Smooth muscle cell (in vitro differentiated cells): Measurements from ENCODE around the gene CLCN6. TPM values are rescaled to one million over a fixed set of nuclear protein-coding genes. Genes with fewer than 3 reads are reported as not detected.

Source experiments
- DNase-seq: peaks from one replicate; lab custom pipeline; 2025; ENCODE audit not compliant: unreplicated experiment; lab: John Stamatoyannopoulos, UW
- H2AFZ ChIP-seq: fragments of 200-600 bp; sonication (generic); 2 replicates; pipeline ENCODE4 v1.6.0; 2016; ENCODE audit warnings: antibody characterized with exemption, low read depth, mild to moderate bottlenecking
- H3F3A ChIP-seq: fragments of 200-600 bp; sonication (generic); 2 replicates; pipeline ENCODE4 v1.6.0; 2017; ENCODE audit warnings: antibody characterized with exemption, low read depth
- H3K27ac ChIP-seq: fragments of 200-600 bp; sonication (generic); 2 replicates; pipeline ENCODE4 v1.5.1; 2016; ENCODE audit warnings: low read depth, mild to moderate bottlenecking
- H3K27me3 ChIP-seq: fragments of 200-600 bp; sonication (generic); 2 replicates; pipeline ENCODE4 v1.6.1; 2016; ENCODE audit warnings: low read depth, mild to moderate bottlenecking
- H3K36me3 ChIP-seq: fragments of 200-600 bp; sonication (generic); 2 replicates; pipeline ENCODE4 v1.5.1; 2016; ENCODE audit warnings: low read depth
- H3K4me1 ChIP-seq: fragments of 200-600 bp; sonication (generic); 2 replicates; pipeline ENCODE4 v1.5.1; 2016; ENCODE audit warnings: low read depth
- H3K4me2 ChIP-seq: fragments of 200-600 bp; sonication (generic); 2 replicates; pipeline ENCODE4 v1.6.0; 2016; ENCODE audit warnings: mild to moderate bottlenecking
- H3K4me3 ChIP-seq: fragments of 200-600 bp; sonication (generic); 2 replicates; pipeline ENCODE4 v1.5.1; 2016; ENCODE audit warnings: mild to moderate bottlenecking
- H3K79me2 ChIP-seq: fragments of 200-600 bp; sonication (generic); 2 replicates; pipeline ENCODE4 v1.6.0; 2016; ENCODE audit warnings: low read depth, mild to moderate bottlenecking
- H3K9ac ChIP-seq: fragments of 200-600 bp; sonication (generic); 2 replicates; pipeline ENCODE4 v1.6.0; 2016; ENCODE audit warnings: low read depth
- H3K9me3 ChIP-seq: fragments of 200-600 bp; sonication (generic); replicated peaks from 2 replicates; pipeline ENCODE4 v1.5.1; 2016; ENCODE audit warnings: low read depth
- H4K20me1 ChIP-seq: fragments of 200-600 bp; sonication (generic); 2 replicates; pipeline ENCODE4 v1.6.0; 2016; ENCODE audit warnings: low read depth
- WGBS: methylation state at CpG from one replicate; pipeline ENCODE4 v1.1.7; 2016; ENCODE audit warnings: low lambda C conversion rate; 5-methylcytosine and 5-hydroxymethylcytosine counted together
- polyA plus RNA-seq: library from polyadenylated mRNA; unstranded; fragments of >200 nt; fragmentation: Nextera tagmentation; extraction: Ambion mirVana; gene quantifications from 2 replicates; pipeline ENCODE4 v1.2.1, GENCODE V29; 2016
- total RNA-seq: library from RNA; depleted of rRNA; stranded (reverse); fragments of >200 nt; gene quantifications from 2 replicates; pipeline ENCODE4 v1.2.3, GENCODE V29; 2014
- TF ChIP-seq, protein P1 (sequence below): fragments of 200-600 bp; sonication (generic); IDR thresholded peaks from 2 replicates; pipeline ENCODE4 v1.5.1; 2017; ENCODE audit warnings: borderline replicate concordance, mild to moderate bottlenecking, antibody characterized with exemption; ENCODE audit not compliant: insufficient read depth, poor library complexity, severe bottlenecking

Gene CLCN6
- total and polyA plus RNA-seq, 2 experiments from 2014 or later: 9.9 to 13.6 TPM

DNA sequence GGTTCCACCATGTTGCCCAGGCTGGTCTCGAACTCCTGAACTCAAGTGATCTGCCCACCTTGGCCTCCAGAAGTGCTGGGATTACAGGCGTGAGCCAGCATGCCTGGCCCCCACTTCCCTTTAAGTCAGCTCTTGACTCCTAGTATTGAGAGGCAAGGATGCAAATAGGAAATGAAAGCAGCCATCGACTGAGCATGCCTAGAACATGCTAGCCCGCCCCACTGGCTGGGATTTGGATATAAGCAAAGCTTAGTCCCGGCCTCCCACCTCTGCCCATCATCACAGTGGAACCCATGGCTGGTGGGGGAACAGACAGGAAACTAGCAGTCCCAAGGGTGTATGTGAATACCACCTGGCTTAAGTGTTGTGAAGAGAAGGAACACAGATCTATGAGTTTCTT lies 33.5 kb upstream of the CLCN6 start:
- Histone ChIP-seq H3K27ac (no peak overlapping the region), H4K20me1 (no peaks in the 10 kb centered on the region), H3K79me2 (no peaks in the 10 kb centered on the region), H3K4me3 (no peak overlapping the region), H3K36me3 (no peaks in the 10 kb centered on the region), H3K4me1 (no peaks in the 10 kb centered on the region), H3F3A (no peaks in the 10 kb centered on the region), H2AFZ (no peak overlapping the region), H3K27me3 (no peaks in the 10 kb centered on the region), H3K9me3 (no peaks in the 10 kb centered on the region), H3K4me2 (no peak overlapping the region), H3K9ac (no peak overlapping the region)
- TF ChIP-seq, protein P1, sequence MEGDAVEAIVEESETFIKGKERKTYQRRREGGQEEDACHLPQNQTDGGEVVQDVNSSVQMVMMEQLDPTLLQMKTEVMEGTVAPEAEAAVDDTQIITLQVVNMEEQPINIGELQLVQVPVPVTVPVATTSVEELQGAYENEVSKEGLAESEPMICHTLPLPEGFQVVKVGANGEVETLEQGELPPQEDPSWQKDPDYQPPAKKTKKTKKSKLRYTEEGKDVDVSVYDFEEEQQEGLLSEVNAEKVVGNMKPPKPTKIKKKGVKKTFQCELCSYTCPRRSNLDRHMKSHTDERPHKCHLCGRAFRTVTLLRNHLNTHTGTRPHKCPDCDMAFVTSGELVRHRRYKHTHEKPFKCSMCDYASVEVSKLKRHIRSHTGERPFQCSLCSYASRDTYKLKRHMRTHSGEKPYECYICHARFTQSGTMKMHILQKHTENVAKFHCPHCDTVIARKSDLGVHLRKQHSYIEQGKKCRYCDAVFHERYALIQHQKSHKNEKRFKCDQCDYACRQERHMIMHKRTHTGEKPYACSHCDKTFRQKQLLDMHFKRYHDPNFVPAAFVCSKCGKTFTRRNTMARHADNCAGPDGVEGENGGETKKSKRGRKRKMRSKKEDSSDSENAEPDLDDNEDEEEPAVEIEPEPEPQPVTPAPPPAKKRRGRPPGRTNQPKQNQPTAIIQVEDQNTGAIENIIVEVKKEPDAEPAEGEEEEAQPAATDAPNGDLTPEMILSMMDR: no peak
- WGBS: 77% methylated on average over 5 of the region's 5 CpGs
- no peak for DNase-seq

DNA sequence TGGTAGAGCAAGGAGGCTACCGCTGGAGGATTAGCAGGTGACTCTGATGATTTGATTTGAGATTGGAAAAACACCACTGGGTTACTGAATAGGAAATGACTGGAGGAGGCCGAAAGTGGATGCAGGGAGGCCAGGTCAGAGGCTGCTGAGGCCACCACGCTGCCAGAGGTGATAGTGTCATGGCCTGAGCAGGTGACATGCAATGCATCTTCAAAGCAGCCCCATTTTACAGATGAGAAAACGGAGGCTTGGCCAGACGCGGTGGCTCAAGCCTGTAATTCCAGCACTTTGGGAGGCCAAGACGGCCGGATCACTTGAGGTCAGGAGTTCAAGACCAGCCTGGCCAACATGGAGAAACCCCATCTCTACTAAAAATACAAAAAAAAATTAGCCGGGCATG lies 31.2 kb upstream of the CLCN6 start:
- H3K79me2 ChIP-seq: no peaks in the 10 kb centered on the region
- H3K36me3 ChIP-seq: no peaks in the 10 kb centered on the region
- no peak overlapping the region for H3K27ac ChIP-seq
- H4K20me1 ChIP-seq: no peaks in the 10 kb centered on the region
- TF ChIP-seq, protein P1: no peak
- H3K4me3 ChIP-seq: no peak overlapping the region
- no peaks in the 10 kb centered on the region for H3K9me3 ChIP-seq
- WGBS: 93% methylated on average over 9 of the region's 9 CpGs
- no peaks in the 10 kb centered on the region for H3K4me1 ChIP-seq
- no peak overlapping the region for H3K4me2 ChIP-seq
- H3K27me3 ChIP-seq: no peaks in the 10 kb centered on the region
- no peak overlapping the region for H3K9ac ChIP-seq
- H3F3A ChIP-seq: no peaks in the 10 kb centered on the region
- H2AFZ ChIP-seq: no peak overlapping the region
- DNase-seq: no peak

DNA sequence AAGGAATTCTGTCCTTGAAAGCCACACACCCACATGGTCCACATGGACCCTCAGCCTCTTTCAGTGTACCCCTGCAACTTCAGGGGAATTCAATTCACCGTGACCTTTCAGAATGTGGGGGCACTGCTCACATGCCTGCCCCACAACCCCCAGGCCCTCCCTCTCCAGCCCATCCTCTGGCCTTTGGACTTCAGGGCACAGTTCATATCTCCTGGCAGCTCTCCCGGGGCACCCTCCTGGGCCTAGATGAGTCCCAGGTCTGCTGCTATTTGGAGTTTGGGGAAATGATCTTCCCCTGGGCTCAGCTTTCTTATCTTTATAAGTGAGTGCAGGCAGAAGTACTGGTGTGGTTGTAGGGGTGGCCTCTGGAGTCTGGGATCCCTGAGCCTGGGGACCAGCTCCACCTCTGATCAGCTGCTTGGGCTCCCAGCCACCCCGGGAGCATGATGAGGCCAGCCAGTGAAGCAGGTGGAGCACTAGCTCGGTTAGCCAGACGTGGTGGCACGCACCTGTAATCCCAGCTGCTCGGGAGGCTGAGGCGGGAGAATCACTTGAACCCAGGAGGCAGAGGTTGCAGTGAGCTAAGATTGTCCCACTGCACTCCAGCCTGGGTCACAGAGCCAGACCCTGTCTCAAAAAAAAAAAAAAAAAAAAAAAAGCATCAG lies 28.2 kb upstream of the CLCN6 start:
- WGBS: 89% methylated on average over 8 of the region's 8 CpGs
- Histone ChIP-seq H3F3A (no peaks in the 10 kb centered on the region), H3K4me2 (no peak overlapping the region), H3K27me3 (no peaks in the 10 kb centered on the region), H4K20me1 (no peaks in the 10 kb centered on the region), H3K9ac (no peak overlapping the region), H2AFZ (no peak overlapping the region), H3K36me3 (no peaks in the 10 kb centered on the region), H3K9me3 (no peaks in the 10 kb centered on the region), H3K4me3 (no peak overlapping the region), H3K79me2 (no peaks in the 10 kb centered on the region), H3K27ac (no peak overlapping the region), H3K4me1 (no peaks in the 10 kb centered on the region)
- TF ChIP-seq, protein P1: no peak
- DNase-seq: no peak

DNA sequence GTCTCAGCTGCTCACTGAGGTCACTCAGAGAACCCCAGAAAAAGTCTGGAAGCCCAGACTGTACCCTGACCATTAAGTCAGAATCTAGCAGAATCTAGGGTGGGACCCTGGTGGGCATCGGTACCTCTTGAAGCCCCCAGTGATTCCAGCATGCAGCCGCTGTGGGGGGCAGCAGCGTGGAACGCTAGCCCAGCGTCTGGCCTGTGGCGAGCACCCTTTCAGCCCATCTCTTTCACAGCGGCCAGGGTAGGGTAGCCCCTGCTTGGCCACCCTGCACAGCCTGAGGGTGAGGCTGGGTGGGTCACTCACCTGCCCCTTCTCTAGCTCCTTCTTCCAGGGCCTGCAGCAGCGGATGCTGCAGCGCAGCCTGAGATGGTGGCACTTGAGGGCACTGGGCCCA lies 27.7 kb upstream of the CLCN6 start:
- Histone ChIP-seq H3K27me3 (no peaks in the 10 kb centered on the region), H3K79me2 (no peaks in the 10 kb centered on the region), H3K4me3 (no peak overlapping the region), H3K36me3 (no peaks in the 10 kb centered on the region), H3F3A (no peaks in the 10 kb centered on the region), H3K4me2 (no peak overlapping the region), H3K27ac (no peak overlapping the region), H3K9ac (no peak overlapping the region), H3K9me3 (no peaks in the 10 kb centered on the region), H3K4me1 (no peaks in the 10 kb centered on the region), H4K20me1 (no peaks in the 10 kb centered on the region), H2AFZ (no peak overlapping the region)
- TF ChIP-seq, protein P1: no peak
- WGBS: 94% methylated on average over 9 of the region's 9 CpGs
- DNase-seq: no peak
